Astrocyte of the spinal cord (primary cell): Measurements from ENCODE around the gene CCBE1.

Experiments
- DNase-seq: peaks from one replicate; pipeline ENCODE4 v3.0.0; 2011; ENCODE audit warnings: low read depth, low spot score
- H3K4me3 ChIP-seq: 2 replicates; pipeline ENCODE4 v1.5.1; 2011; ENCODE audit warnings: low read depth, mild to moderate bottlenecking, low read length, moderate library complexity
- in situ Hi-C: cut with HindIII; loops from 2 replicates; pipeline ENCODE4 v1.10.0; 2017; ENCODE audit warnings: low sequenced_read_pairs
- TF ChIP-seq, protein P1 (sequence below): IDR thresholded peaks from 2 replicates; pipeline ENCODE4 v1.5.1; 2012; ENCODE audit warnings: low read depth, mild to moderate bottlenecking, low read length, inconsistent platforms

Gene CCBE1

DNA sequence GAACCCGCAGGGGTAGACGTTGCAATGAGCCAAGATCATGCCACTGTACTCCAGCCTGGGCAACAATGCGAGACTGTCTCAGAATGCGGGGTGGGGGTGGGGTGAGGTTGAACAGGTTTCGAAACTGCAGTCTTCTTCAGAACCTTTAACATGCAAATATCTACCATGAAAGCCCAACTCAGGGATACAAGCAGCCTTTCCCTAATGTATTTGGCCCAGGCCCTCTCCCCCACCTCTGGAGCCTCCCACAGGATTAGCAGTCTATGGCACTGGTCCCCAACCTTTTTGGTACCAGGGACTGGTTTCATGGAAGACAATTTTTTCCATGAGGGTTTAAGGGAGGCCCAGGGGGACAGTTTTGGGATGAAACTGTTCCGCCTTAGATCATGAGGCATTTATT is 53.5 kb downstream of the CCBE1 start:
- H3K4me3 ChIP-seq, result no peak overlapping the region
- TF ChIP-seq, protein P1, sequence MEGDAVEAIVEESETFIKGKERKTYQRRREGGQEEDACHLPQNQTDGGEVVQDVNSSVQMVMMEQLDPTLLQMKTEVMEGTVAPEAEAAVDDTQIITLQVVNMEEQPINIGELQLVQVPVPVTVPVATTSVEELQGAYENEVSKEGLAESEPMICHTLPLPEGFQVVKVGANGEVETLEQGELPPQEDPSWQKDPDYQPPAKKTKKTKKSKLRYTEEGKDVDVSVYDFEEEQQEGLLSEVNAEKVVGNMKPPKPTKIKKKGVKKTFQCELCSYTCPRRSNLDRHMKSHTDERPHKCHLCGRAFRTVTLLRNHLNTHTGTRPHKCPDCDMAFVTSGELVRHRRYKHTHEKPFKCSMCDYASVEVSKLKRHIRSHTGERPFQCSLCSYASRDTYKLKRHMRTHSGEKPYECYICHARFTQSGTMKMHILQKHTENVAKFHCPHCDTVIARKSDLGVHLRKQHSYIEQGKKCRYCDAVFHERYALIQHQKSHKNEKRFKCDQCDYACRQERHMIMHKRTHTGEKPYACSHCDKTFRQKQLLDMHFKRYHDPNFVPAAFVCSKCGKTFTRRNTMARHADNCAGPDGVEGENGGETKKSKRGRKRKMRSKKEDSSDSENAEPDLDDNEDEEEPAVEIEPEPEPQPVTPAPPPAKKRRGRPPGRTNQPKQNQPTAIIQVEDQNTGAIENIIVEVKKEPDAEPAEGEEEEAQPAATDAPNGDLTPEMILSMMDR, result no peak
- in situ Hi-C loops, result no loop called here
- no peak for DNase-seq

DNA sequence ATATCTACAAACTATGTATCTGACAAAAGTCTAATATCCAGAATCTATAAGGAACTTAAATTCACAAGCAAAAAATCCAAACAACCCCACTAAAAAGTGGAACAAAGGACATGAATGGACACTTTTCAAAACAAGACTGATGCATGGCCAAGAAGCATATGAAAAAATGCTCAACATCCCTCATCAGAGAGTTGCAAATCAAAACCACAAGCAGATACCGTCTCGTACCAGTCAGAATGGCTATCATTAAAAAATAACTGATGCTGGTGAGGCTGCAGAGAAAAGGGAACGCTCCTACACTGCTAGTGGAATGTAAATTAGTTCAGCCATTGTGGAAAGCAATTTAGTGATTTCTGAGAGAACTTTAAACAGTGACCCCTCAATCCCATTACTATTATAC is 56.5 kb downstream of the CCBE1 start:
- TF ChIP-seq, protein P1, result no peak
- no peak overlapping the region for H3K4me3 ChIP-seq
- in situ Hi-C loops, result no loop called here
- no peak for DNase-seq

DNA sequence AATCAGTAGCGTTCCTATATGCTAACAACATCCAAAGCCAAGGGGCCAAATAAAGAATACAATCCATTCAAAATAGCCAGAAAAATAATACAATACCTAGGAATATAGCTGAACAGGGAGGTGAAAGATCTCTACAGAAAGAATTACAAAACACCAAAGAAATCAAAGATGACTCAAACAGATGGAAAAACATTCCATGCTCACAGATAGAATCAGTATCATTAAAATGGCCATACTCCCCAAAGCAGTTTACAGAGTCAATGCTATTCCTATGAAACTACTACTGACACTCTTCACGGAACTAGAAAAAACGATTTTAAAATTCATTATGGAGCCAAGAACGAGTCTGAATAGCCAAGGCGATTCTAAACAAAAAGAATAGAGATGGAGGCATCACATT is 57.4 kb downstream of the CCBE1 start:
- H3K4me3 ChIP-seq, result no peak overlapping the region
- in situ Hi-C loops, result no loop called here
- no peak for DNase-seq
- TF ChIP-seq, protein P1, result no peak

DNA sequence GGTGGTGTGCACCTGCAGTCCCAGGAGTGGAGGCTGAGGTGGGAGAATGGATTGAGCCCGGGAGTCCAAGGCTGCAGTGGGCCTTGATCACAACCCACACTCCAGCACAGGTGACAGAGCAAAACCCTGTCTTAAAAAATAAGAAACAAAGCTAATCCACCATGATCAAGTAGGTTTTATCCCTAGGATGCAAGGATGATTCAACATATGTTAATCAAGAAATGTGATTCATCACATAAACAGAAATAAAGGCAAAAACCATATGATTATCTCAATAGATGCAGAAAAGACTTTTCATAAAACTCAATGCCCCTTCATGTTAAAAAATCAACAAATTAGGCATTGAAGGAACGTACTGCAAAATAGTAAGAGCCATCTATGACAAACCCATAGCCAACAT is 58.1 kb downstream of the CCBE1 start:
- TF ChIP-seq, protein P1, result no peak
- DNase-seq, result no peak
- in situ Hi-C loops, result no loop called here
- H3K4me3 ChIP-seq, result no peak overlapping the region

DNA sequence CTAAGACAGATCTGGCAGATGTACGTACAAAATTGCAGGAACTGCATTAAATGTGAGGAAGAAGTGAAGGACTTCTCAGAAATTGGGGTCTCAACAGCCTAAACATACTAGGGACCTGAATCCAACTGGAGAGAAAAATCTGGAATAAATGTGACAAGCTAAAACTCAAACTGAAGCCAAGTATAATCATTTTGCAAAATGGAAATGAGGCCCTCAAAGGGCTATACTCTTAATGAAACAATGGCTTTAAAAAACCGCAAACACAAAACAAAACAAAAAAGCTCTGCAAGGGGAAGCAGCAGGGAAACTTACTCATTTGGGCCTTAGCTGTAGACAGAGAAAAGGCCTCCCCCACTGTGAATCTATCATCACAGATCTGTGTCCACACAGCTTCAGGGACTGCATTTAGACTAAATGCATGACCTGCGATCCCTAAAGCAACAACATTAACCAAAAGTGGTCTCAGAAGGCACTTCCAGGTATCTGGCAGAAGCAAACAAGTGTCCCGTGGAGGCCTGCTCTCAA is 63.2 kb downstream of the CCBE1 start:
- no peak overlapping the region for H3K4me3 ChIP-seq
- in situ Hi-C loops, result no loop called here
- TF ChIP-seq, protein P1, result no peak
- peak; percentile 69 for DNase-seq

DNA sequence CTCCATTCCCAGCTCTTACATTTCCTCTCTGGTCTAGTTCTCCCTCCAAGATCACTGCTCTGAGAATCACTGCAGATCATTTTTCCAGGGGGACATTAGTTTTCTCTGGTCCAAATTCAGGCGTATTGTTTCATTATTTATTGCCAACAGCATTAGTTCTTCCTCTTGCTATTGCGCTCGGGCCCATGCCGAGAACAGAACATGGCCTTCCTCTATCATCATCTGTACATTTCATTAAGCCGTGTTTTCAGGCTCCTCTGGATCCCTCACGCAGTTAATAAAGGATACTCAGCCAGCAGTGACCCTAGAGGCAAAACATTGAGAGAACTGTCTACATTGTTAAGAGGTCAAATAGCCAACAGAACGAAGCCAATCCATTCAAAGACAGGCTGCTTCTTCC is 63.9 kb downstream of the CCBE1 start:
- in situ Hi-C loops, result no loop called here
- no peak overlapping the region for H3K4me3 ChIP-seq
- TF ChIP-seq, protein P1, result no peak
- no peak for DNase-seq
